HG03469 (cell line): ENCODE data around the gene OR6C65.
"Not testable (repeated sequence)": the region's sequence is repeated elsewhere in the genome, so short reads cannot be mapped to it uniquely, and the experiment has no call there.

Experiments used
- ATAC-seq: cut with Tn5 transposase; IDR thresholded peaks from one replicate; pipeline ENCODE4 v1.9.1; 2021; ENCODE audit warnings: mild to moderate bottlenecking, moderate library complexity, moderate number of reproducible peaks; ENCODE audit not compliant: unreplicated experiment

Gene OR6C65

GRCh38 chr12:55400229-55400628, at the start of gene OR6C65:
OR6C65 (plus strand) TSS chr12:55400529; CDS start chr12:55400529, 0 bp downstream.
- ATAC-seq, result no peak

- ATAC-seq, result not testable (repeated sequence)
Measured at GRCh38 chr12:55355338-55355737, 45.0 kb upstream of the OR6C65 start.

GRCh38 chr12:55362675-55363074, 37.7 kb upstream of the OR6C65 start, which contains the start of gene OR6C75:
OR6C75 (plus strand) TSS chr12:55362975; CDS start chr12:55365111, 2,136 bp downstream.
- ATAC-seq, result no peak

- no peak for ATAC-seq
Measured at GRCh38 chr12:55365086-55365485, 35.2 kb upstream of the OR6C65 start.

- no peak for ATAC-seq
Measured at GRCh38 chr12:55372521-55372920, 27.8 kb upstream of the OR6C65 start.

GRCh38 chr12:55385891-55386290, 14.4 kb upstream of the OR6C65 start:
- ATAC-seq, result no peak

- no peak for ATAC-seq
Measured at GRCh38 chr12:55392032-55392795, 8.1 kb upstream of the OR6C65 start.

- ATAC-seq, result no peak
Measured at GRCh38 chr12:55396326-55396725, 4.0 kb upstream of the OR6C65 start.

- ATAC-seq, result no peak
Measured at GRCh38 chr12:55407866-55408265, 7.5 kb downstream of the OR6C65 start.

GRCh38 chr12:55409133-55409532, 8.8 kb downstream of the OR6C65 start:
- ATAC-seq, result not testable (repeated sequence)

- not testable (repeated sequence) for ATAC-seq
Measured at GRCh38 chr12:55412138-55412537, 11.8 kb downstream of the OR6C65 start.

GRCh38 chr12:55413498-55414388, 13.4 kb downstream of the OR6C65 start:
- ATAC-seq, result not testable (repeated sequence)

GRCh38 chr12:55414396-55414823, 14.1 kb downstream of the OR6C65 start:
- not testable (repeated sequence) for ATAC-seq

- ATAC-seq, result not testable (repeated sequence)
Measured at GRCh38 chr12:55414889-55415288, 14.6 kb downstream of the OR6C65 start.

- ATAC-seq, result no peak
Measured at GRCh38 chr12:55416961-55417360, 16.6 kb downstream of the OR6C65 start.

GRCh38 chr12:55420307-55420962, 20.1 kb downstream of the OR6C65 start:
- ATAC-seq, result no peak

- no peak for ATAC-seq
Measured at GRCh38 chr12:55425954-55426353, 25.6 kb downstream of the OR6C65 start, which contains the start of gene OR6C76. OR6C76 (plus strand) TSS chr12:55426254; CDS start chr12:55426254, 0 bp downstream.

- ATAC-seq, result no peak
Measured at GRCh38 chr12:55428331-55429243, 28.3 kb downstream of the OR6C65 start.

GRCh38 chr12:55441233-55441632, 40.9 kb downstream of the OR6C65 start:
- ATAC-seq, result not testable (repeated sequence)

GRCh38 chr12:55443776-55444175, 43.4 kb downstream of the OR6C65 start, which contains the start of gene OR6C2:
OR6C2 (plus strand) TSS chr12:55444076; CDS start chr12:55452214, 8,138 bp downstream.
- ATAC-seq, result no peak
